Neuron (in vitro differentiated cells): ENCODE measurements around the gene SMARCA5.

ENCODE experiments used
- H2AFZ ChIP-seq: one replicate; pipeline ENCODE4 v1.6.1; 2013; ENCODE audit warnings: low read depth, mild to moderate bottlenecking, inconsistent platforms, low read length, moderate library complexity
- H3K27me3 ChIP-seq: one replicate; pipeline ENCODE4 v1.6.1; 2013; ENCODE audit warnings: low read length; ENCODE audit not compliant: insufficient read depth
- H3K36me3 ChIP-seq: one replicate; pipeline ENCODE4 v1.6.1; 2013; ENCODE audit warnings: low read length; ENCODE audit not compliant: insufficient read depth
- H3K4me1 ChIP-seq: one replicate; pipeline ENCODE4 v1.6.1; 2013; ENCODE audit warnings: low read length; ENCODE audit not compliant: insufficient read depth
- H3K4me3 ChIP-seq: 2 replicates; pipeline ENCODE4 v1.5.1; 2013; ENCODE audit warnings: mild to moderate bottlenecking, low read length, moderate library complexity
- H3K9me3 ChIP-seq: one replicate; pipeline ENCODE4 v1.6.1; 2013; ENCODE audit warnings: low read length

SMARCA5 gene

DNA sequence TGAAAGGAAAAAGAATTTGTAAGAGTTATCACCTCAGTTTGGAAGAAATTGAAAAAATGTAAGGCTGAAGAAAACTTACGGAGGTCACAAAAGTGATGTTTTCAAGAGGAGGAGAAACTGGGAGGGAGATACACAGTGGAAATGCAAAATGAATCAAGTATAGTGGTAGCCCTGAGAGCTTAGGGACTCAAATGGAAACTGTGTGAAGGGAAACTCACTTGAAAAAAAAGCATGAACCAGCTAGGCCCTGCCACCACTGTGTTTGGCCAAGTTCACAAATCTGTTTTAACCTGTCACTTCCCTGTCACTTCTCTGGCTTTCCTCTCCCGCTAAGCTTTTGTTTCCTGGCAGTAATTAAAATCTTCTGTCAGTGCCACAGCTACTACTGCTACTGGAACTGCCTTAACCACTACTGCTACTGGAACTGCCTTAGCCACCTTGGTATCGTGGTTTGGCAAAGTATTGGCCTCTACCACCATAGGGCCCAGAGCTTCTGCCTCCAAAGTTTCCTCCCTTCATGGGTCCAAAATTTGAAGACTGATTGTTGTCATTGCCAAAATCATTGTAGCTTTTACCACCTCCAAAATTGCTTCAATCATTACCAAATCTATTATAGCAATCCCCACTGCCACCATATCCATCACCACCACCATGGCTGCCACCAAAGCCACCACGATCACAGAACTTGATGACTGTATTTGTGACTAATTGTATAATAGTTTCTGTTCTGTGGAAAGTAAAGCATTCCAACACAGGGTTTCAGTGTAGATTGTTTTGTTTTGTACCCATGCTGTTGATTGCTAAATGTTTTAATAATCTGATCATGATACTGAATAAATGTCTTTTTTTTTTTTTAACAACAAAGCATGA is 41.5 kb downstream of the SMARCA5 start:
- Histone ChIP-seq H2AFZ (no peak overlapping the region), H3K36me3 (peaks cover 57% of the 10 kb centered on the region), H3K4me3 (no peak overlapping the region), H3K4me1 (no peaks in the 10 kb centered on the region), H3K27me3 (no peaks in the 10 kb centered on the region), H3K9me3 (no peaks in the 10 kb centered on the region)

DNA sequence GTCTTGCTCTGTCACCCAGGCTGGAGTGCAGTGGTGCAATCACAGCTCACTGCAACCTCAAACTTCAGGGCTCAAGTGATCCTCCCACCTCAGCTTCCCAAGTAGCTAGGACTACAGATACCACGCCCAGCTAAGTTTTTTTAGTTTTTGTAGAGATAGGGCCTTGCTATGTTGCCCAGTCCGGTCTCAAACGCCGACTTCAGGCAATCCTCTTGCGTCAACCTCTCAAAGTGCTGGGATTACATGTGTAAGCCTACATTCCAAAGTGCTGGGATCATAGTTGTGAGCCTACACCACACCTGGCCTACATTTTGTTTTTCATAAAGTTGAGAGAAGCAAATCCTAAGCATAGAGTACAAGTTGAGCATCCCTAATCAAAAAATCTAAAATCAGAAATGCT is 42.2 kb downstream of the SMARCA5 start:
- H3K9me3 ChIP-seq, result no peaks in the 10 kb centered on the region
- H3K4me3 ChIP-seq, result no peak overlapping the region
- H3K27me3 ChIP-seq, result no peaks in the 10 kb centered on the region
- no peaks in the 10 kb centered on the region for H3K4me1 ChIP-seq
- H3K36me3 ChIP-seq, result peaks cover 50% of the 10 kb centered on the region
- no peak overlapping the region for H2AFZ ChIP-seq

DNA sequence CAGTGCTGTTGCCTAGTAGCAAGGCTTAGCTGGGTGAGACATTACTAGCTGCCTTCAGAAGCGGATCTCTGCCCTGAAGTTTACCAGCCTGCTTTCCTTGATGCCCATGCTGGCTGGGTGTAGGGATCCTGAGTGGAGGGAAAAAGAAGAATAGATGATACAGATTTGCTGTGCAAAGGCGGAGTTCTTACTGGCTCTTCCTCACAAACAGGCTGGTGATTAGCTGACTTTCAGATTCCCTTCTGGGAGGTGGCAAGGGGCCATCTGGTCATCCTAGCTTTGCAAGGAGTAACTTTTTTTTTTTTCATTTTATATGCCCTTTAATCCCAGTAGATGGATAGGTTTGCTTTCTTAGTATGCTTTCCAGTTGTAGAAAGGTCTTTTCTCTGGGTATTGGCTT is 44.8 kb downstream of the SMARCA5 start:
- no peak overlapping the region for H3K4me3 ChIP-seq
- H2AFZ ChIP-seq, result no peak overlapping the region
- no peaks in the 10 kb centered on the region for H3K27me3 ChIP-seq
- no peaks in the 10 kb centered on the region for H3K9me3 ChIP-seq
- peaks cover 28% of the 10 kb centered on the region for H3K36me3 ChIP-seq
- H3K4me1 ChIP-seq, result no peaks in the 10 kb centered on the region

DNA sequence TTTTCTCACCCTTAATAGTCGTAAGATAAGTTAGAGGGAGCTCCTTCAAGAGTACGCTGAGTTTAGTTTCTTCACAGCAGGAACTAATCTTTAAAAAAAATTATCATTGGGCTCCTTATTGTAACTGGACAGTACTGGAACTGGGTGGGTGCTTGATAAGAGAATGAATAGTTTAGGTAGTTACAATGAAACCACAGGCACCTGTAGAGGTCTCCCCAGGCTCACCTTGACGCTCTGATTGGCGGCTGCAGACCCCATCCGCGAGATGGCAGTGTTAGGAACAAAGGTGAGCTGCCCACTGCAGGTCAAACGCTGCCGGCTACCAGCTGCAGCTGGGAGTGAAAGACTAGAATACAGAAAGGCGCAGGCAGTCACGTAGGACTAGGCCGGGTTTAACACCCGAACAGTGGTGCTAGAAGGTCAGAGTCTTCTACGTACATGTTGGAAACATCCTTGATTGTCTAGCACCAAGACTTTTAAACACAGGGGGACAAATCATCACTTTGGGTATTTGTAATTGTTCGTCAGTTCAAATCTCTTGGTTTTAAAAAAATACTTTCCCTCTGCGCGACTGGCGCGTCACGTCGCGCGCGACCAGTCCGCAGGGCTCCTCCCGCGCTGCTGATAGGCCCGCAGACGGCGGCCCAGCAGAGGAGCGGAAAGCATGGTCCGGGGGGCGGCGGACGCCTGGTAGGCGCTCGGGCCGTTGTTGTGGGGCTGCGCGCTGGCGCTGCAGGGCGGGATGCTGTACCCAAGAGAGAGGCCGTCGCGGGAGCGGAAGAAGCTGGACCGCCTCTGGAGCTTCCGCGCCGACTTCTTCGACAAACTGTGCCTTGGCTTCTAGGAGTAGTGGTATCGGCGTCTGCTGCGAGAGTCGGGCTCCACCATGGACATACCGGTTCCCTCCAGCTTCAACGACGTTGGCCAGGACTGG is 45.6 kb downstream of the SMARCA5 start:
- Histone ChIP-seq H3K36me3 (peaks cover 22% of the 10 kb centered on the region), H3K4me3 (no peak overlapping the region), H3K27me3 (no peaks in the 10 kb centered on the region), H3K9me3 (no peaks in the 10 kb centered on the region), H3K4me1 (no peaks in the 10 kb centered on the region), H2AFZ (no peak overlapping the region)

DNA sequence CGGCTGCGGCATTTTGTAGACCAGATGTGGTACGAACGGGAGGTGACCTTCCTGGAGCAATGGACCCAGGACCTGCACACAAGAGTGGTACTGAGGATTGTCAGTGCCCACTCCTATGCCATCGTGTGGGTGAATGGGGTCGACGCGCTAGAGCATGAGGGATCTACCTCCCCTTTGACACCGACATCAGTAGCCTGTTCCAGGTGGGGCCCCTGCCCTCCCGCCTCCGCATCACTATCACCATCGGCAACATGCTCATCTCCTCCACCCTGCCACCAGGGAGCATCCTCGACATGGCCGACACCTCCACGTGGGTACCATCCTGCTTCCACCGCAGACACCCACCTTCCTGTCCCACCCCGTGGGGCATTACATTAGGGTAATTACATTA is 46.2 kb downstream of the SMARCA5 start:
- Histone ChIP-seq H3K9me3 (no peaks in the 10 kb centered on the region), H2AFZ (no peak overlapping the region), H3K27me3 (no peaks in the 10 kb centered on the region), H3K4me3 (no peak overlapping the region), H3K4me1 (no peaks in the 10 kb centered on the region), H3K36me3 (peaks cover 16% of the 10 kb centered on the region)

DNA sequence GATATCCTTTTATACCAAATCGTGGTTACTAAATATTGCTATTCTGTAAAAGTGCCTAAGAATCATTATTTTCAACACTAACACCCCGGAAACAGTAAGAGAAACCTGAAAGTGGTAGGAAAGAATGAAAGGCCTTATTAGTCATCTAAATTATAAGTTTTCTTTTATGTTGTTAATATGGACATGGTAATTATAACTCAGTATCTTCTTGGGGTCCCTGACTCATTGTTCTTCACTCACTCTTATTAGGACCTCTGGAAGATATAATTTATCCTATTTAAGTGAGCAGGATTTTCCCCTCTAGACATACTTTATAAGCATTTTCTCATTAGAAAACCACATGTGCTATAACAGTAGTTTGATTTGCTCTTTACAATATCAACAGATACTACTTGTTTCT is 51.0 kb downstream of the SMARCA5 start:
- Histone ChIP-seq H3K4me1 (no peaks in the 10 kb centered on the region), H3K36me3 (no peaks in the 10 kb centered on the region), H3K4me3 (no peak overlapping the region), H3K27me3 (no peaks in the 10 kb centered on the region), H2AFZ (no peak overlapping the region), H3K9me3 (no peaks in the 10 kb centered on the region)

DNA sequence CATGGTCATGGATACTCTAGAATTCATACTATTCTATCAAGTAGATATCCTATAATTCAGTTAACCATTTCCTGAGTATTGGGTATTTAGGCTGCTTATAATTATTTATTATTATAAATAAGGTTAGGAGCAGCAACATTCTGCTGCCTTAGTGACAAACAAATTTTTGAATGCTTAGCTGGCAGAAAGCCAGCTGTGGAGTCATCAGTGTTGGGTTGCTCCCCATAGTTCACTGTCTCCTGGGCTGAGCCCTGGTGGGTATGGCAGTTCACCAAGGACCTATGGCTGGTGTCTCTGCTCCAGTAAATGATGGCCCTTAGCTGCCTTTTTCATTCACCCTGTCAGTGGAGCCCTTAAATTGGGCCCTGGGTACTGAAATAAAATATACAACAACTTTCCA is 61.8 kb downstream of the SMARCA5 start:
- Histone ChIP-seq H2AFZ (no peak overlapping the region), H3K27me3 (no peaks in the 10 kb centered on the region), H3K4me3 (no peak overlapping the region), H3K36me3 (no peaks in the 10 kb centered on the region), H3K4me1 (no peaks in the 10 kb centered on the region), H3K9me3 (no peaks in the 10 kb centered on the region)

DNA sequence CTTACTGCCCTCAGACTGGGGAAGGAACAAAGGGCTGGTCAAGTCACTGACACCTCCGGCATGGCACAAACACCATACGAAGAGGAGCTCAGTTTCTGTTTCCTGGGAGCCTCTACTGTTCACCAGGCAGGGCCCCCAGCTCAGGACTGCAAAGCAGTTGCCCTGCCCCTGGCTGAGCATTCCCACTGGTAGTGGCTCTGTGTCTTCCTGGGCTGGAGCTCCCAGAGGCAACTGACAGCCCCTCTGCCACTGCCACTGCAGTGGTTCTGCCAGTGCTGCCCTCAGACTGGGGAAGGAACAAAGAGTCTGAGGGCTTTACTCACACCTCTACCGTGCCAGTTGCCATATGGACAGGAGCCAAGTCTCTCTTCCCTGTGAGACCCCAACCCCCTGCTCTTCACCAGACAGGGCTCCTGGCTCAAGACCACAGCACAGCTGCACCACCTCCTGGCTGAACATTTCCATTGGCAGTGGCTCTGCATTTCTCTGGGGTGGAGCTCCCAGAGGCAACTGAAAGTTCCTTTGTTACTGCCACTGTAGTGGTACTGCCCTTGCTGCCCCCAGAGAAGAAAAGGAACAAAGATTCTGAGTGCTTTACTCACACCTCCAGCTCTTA is 67.9 kb downstream of the SMARCA5 start:
- no peaks in the 10 kb centered on the region for H3K36me3 ChIP-seq
- peaks cover 4% of the 10 kb centered on the region for H3K9me3 ChIP-seq
- no peak overlapping the region for H3K4me3 ChIP-seq
- H2AFZ ChIP-seq, result no peak overlapping the region
- H3K4me1 ChIP-seq, result no peaks in the 10 kb centered on the region
- no peaks in the 10 kb centered on the region for H3K27me3 ChIP-seq

DNA sequence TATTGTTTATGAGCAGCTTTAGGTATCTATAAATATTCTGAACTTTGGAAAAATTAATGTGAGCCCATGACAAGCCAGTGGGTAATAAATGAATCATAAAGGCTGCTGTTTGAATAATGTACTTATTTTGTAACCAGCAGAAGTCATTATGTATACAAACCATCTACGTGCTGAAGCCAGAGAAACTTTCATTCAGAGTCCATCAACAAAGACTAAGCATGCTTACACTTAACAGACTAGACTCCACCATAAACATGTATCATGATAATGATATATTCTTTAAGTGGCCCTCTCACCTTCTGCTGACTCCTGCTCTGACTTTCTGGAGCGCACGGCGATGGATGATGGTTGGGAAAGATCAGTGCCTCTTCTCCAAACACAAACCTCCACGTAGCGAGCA is 72.0 kb downstream of the SMARCA5 start:
- H3K4me3 ChIP-seq, result no peak overlapping the region
- H3K4me1 ChIP-seq, result no peaks in the 10 kb centered on the region
- H2AFZ ChIP-seq, result no peak overlapping the region

DNA sequence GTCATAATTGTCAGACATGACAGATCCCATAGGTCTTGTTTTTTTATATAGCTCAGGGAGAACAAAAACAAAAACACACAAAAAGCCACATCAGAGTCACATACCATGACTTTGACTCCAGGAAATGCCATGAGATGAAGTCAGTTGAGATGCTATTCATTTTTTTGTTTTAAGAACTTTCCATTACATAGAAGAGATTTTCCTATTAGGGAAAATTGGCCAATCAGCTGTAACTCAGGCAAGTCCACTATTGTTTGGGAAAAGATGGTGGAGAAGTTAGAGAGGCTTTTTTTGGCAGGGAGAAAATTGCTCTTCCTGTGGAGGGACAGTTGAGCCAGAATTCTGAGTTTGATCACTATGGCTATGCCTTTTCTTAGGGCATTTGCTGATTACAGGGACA is 72.6 kb downstream of the SMARCA5 start:
- Histone ChIP-seq H3K4me3 (no peak overlapping the region), H2AFZ (no peak overlapping the region), H3K27me3 (no peaks in the 10 kb centered on the region), H3K4me1 (no peaks in the 10 kb centered on the region), H3K9me3 (peaks cover 4% of the 10 kb centered on the region), H3K36me3 (no peaks in the 10 kb centered on the region)

More for the DNA sequence above, 72.0 kb downstream of the SMARCA5 start:
- no peaks in the 10 kb centered on the region for H3K36me3 ChIP-seq
- H3K9me3 ChIP-seq, result peaks cover 4% of the 10 kb centered on the region
- no peaks in the 10 kb centered on the region for H3K27me3 ChIP-seq

DNA sequence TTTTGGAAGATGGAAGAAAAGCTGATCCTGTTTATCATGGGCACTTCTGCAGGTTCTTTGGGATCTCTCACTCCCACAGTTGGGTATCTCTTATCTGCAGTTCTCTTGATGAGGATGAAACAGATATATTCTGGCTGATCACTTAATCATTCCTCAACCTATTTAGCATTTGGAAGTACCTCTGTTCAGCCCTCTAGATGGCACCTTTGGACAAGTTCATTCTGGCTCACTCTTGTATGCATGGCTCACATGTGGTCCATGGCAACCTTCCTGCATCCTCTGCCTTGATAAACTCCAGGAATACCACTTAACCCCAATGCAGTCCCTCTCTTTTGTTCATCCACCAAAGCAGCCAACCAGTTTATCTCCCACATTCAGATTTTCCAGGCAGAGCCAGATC is 74.2 kb downstream of the SMARCA5 start:
- Histone ChIP-seq H3K27me3 (no peaks in the 10 kb centered on the region), H3K36me3 (no peaks in the 10 kb centered on the region), H2AFZ (no peak overlapping the region), H3K4me3 (no peak overlapping the region), H3K9me3 (peaks cover 4% of the 10 kb centered on the region), H3K4me1 (no peaks in the 10 kb centered on the region)

DNA sequence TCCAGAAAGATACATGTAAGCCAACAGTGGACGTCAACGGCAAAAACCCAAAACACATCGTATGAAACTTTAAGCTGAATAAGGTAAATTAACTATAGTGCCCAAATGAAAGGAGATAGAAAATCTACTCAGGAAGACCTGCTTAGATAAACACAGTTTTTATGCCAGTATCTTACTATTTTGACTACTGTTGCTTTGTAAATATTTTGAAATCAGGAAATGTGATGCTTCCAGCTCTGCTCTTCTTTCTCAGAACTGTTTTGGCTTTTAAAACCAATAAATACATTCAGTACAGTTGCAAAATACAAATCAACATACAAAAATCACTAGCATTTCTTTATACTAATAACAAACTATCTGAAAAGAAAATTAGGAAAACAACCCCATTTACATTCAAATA is 83.8 kb downstream of the SMARCA5 start:
- no peak overlapping the region for H2AFZ ChIP-seq
- H3K27me3 ChIP-seq, result no peaks in the 10 kb centered on the region
- H3K4me3 ChIP-seq, result no peak overlapping the region
- no peaks in the 10 kb centered on the region for H3K9me3 ChIP-seq
- no peaks in the 10 kb centered on the region for H3K4me1 ChIP-seq
- no peaks in the 10 kb centered on the region for H3K36me3 ChIP-seq

DNA sequence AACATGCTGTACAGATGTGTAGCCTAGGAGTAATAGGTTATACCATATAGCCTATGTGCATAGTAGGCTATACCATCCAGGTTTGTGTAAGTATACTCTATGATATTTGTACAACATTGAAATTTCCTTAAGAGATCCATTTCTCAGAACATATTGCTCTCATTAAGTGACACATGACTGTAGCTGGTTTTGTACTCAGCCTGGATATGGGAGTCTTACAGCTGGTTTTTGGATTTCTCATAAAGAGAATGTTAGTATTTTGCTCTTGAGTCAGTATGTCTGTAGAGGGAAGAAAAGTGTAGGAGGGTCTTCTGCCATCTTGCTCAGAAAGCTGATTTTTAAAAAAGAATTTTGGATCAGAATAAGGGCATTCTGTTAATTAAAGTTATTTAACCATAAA is 85.3 kb downstream of the SMARCA5 start:
- Histone ChIP-seq H3K4me3 (no peak overlapping the region), H3K27me3 (no peaks in the 10 kb centered on the region), H2AFZ (no peak overlapping the region), H3K9me3 (no peaks in the 10 kb centered on the region), H3K4me1 (no peaks in the 10 kb centered on the region), H3K36me3 (no peaks in the 10 kb centered on the region)
